ENCODE data around the gene SEMA4D. TPM values are rescaled to one million over a fixed set of nuclear protein-coding genes. Genes with fewer than 3 reads are reported as not detected.

Gene SEMA4D
- total RNA-seq, 1 donor, result 0.72 TPM

DNA sequence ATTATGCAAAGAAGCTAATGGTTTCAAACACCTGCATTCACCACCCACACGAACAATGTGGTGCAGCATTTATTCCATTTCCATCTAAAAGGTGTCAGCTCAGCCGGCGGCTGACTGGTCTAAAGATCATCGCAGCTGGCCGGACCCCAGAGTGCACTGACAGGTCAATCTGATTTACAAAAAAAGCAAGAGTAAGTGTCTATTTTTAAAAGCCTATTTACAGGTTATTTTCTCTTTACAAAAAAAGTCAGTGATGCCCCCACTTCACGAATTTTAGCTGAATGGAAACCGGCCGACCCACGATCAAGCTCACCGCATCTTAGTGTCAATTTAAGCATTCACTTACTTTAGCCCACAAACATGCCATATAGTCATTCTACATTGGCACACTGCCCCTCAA is 58.3 kb downstream of the SEMA4D start:
- peaks cover 4% of the 10 kb centered on the region for H3K27me3 ChIP-seq (ENCODE audit: insufficient read depth, low read length)
- H3K79me2 ChIP-seq (ENCODE audit: insufficient read depth, low read length), result no peaks in the 10 kb centered on the region
- H2AFZ ChIP-seq (ENCODE audit: low read length), result no peak overlapping the region
- no peaks in the 10 kb centered on the region for H3K36me3 ChIP-seq (ENCODE audit: insufficient read depth, low read length)
- peaks cover 8% of the 10 kb centered on the region for H3K4me1 ChIP-seq (ENCODE audit: insufficient read depth, low read length)
- TF ChIP-seq, protein P1, sequence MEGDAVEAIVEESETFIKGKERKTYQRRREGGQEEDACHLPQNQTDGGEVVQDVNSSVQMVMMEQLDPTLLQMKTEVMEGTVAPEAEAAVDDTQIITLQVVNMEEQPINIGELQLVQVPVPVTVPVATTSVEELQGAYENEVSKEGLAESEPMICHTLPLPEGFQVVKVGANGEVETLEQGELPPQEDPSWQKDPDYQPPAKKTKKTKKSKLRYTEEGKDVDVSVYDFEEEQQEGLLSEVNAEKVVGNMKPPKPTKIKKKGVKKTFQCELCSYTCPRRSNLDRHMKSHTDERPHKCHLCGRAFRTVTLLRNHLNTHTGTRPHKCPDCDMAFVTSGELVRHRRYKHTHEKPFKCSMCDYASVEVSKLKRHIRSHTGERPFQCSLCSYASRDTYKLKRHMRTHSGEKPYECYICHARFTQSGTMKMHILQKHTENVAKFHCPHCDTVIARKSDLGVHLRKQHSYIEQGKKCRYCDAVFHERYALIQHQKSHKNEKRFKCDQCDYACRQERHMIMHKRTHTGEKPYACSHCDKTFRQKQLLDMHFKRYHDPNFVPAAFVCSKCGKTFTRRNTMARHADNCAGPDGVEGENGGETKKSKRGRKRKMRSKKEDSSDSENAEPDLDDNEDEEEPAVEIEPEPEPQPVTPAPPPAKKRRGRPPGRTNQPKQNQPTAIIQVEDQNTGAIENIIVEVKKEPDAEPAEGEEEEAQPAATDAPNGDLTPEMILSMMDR (IDR thresholded peaks at IDR 0.05; ENCODE audit: extremely low read depth, low read depth, low read length), result no peak
- no peak for DNase-seq (ENCODE audit: insufficient read length, low spot score, missing footprints)
- no peak overlapping the region for H3K4me2 ChIP-seq (ENCODE audit: insufficient read depth, low read length)
- H3K4me3 ChIP-seq (ENCODE audit: insufficient read depth, low read length), result no peak overlapping the region
- H3K27ac ChIP-seq (ENCODE audit: low read depth, low read length), result no peak overlapping the region
- H4K20me1 ChIP-seq (ENCODE audit: insufficient read depth, low read length), result no peaks in the 10 kb centered on the region
- no peaks in the 10 kb centered on the region for H3K9me3 ChIP-seq (ENCODE audit: low read depth, low read length)

DNA sequence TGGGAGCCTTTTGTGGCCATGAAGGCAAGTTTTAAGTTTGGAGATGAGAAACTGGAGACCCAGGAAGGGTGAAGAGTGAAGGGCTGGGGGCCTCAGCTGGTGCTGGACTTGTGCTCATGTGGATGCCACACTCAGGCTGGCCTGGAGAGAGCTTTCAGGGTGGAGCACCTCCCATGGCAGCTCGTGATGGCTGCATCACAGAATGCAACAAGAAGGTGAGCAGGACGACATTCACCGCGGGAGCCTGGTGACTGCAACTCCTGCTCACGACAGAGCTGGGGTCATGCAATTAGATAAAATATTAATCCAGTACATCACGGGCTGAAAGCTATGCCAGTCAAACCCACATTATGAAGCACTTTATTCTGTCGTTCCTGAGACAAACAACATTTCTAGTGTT is 59.7 kb downstream of the SEMA4D start:
- Histone ChIP-seq H3K9me3 (ENCODE audit: low read depth, low read length) (no peaks in the 10 kb centered on the region), H3K4me2 (ENCODE audit: insufficient read depth, low read length) (no peak overlapping the region), H3K27me3 (ENCODE audit: insufficient read depth, low read length) (no peaks in the 10 kb centered on the region), H3K4me3 (ENCODE audit: insufficient read depth, low read length) (no peak overlapping the region), H2AFZ (ENCODE audit: low read length) (no peak overlapping the region), H3K79me2 (ENCODE audit: insufficient read depth, low read length) (no peaks in the 10 kb centered on the region), H3K36me3 (ENCODE audit: insufficient read depth, low read length) (no peaks in the 10 kb centered on the region), H3K4me1 (ENCODE audit: insufficient read depth, low read length) (peaks cover 8% of the 10 kb centered on the region), H4K20me1 (ENCODE audit: insufficient read depth, low read length) (no peaks in the 10 kb centered on the region), H3K27ac (ENCODE audit: low read depth, low read length) (no peak overlapping the region)
- no peak for DNase-seq (ENCODE audit: insufficient read length, low spot score, missing footprints)
- TF ChIP-seq, protein P1 (IDR thresholded peaks at IDR 0.05; ENCODE audit: extremely low read depth, low read depth, low read length), result no peak

- no peaks in the 10 kb centered on the region for H3K36me3 ChIP-seq (ENCODE audit: insufficient read depth, low read length)
- TF ChIP-seq, protein P1 (IDR thresholded peaks at IDR 0.05; ENCODE audit: extremely low read depth, low read depth, low read length), result no peak
- H3K79me2 ChIP-seq (ENCODE audit: insufficient read depth, low read length), result no peaks in the 10 kb centered on the region
- peaks cover 4% of the 10 kb centered on the region for H3K4me1 ChIP-seq (ENCODE audit: insufficient read depth, low read length)
- H3K27ac ChIP-seq (ENCODE audit: low read depth, low read length), result no peak overlapping the region
- H3K27me3 ChIP-seq (ENCODE audit: insufficient read depth, low read length), result no peaks in the 10 kb centered on the region
- H2AFZ ChIP-seq (ENCODE audit: low read length), result no peak overlapping the region
- DNase-seq (ENCODE audit: insufficient read length, low spot score, missing footprints), result no peak
- no peaks in the 10 kb centered on the region for H4K20me1 ChIP-seq (ENCODE audit: insufficient read depth, low read length)
- H3K4me3 ChIP-seq (ENCODE audit: insufficient read depth, low read length), result no peak overlapping the region
- no peaks in the 10 kb centered on the region for H3K9me3 ChIP-seq (ENCODE audit: low read depth, low read length)
- no peak overlapping the region for H3K4me2 ChIP-seq (ENCODE audit: insufficient read depth, low read length)
These were observed 60.1 kb downstream of the SEMA4D start for GRCh38 chr9:89437772-89438171.

GRCh38 chr9:89436963-89437625 is 60.8 kb downstream of the SEMA4D start:
- no peaks in the 10 kb centered on the region for H3K36me3 ChIP-seq (ENCODE audit: insufficient read depth, low read length)
- no peaks in the 10 kb centered on the region for H4K20me1 ChIP-seq (ENCODE audit: insufficient read depth, low read length)
- no peak overlapping the region for H2AFZ ChIP-seq (ENCODE audit: low read length)
- TF ChIP-seq, protein P1 (IDR thresholded peaks at IDR 0.05; ENCODE audit: extremely low read depth, low read depth, low read length), result no peak
- no peaks in the 10 kb centered on the region for H3K9me3 ChIP-seq (ENCODE audit: low read depth, low read length)
- H3K27ac ChIP-seq (ENCODE audit: low read depth, low read length), result no peak overlapping the region
- H3K27me3 ChIP-seq (ENCODE audit: insufficient read depth, low read length), result no peaks in the 10 kb centered on the region
- no peaks in the 10 kb centered on the region for H3K79me2 ChIP-seq (ENCODE audit: insufficient read depth, low read length)
- H3K4me3 ChIP-seq (ENCODE audit: insufficient read depth, low read length), result no peak overlapping the region
- no peak overlapping the region for H3K4me2 ChIP-seq (ENCODE audit: insufficient read depth, low read length)
- peak; percentile 2 for DNase-seq (ENCODE audit: insufficient read length, low spot score, missing footprints)
- no peaks in the 10 kb centered on the region for H3K4me1 ChIP-seq (ENCODE audit: insufficient read depth, low read length)

Data from osteoblast (primary cell).